HG02610 (cell line): ENCODE data around the gene SPINK5.

Source experiments
- ATAC-seq: cut with Tn5 transposase; IDR thresholded peaks from one replicate; pipeline ENCODE4 v1.9.1; 2021; ENCODE audit warnings: mild to moderate bottlenecking, moderate library complexity; ENCODE audit not compliant: unreplicated experiment

SPINK5 gene

DNA sequence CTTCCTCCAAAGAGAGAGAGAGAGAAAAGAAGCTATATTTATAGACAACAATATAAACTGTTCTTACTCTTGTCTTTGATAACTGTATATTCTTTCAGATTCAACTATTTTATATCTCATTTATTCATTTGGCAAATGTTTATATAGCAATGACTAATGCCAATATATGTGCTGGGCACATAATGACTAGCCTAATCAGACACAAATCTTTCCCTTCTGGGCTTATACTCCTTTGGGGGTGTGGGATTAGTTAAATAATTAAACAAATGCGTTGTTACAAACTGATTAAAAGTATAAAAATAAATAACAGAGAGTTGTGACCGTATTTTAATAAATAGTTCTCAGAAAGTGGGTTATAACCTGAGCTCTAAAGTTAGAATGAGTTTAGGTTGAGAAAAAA lies 108.6 kb downstream of the SPINK5 start:
- ATAC-seq: no peak

DNA sequence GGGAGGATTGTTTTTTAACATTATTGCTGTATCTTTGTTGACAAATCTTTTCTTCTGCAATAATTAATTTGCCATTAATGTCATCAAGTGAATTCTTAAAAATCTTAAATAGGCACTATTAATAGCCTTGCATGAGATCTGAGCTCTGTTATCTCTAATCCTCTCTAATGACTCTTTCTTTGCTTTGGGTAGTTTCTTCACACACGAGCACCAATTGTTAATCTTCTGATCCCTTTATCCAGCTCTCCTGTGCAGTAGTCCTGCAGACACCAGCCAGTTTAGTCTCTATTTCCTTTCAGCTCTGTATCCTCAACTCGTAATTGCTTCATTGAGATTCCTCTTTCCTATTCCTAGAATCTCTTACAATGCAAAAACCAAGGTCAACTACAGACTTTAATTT lies 112.7 kb downstream of the SPINK5 start:
- no peak for ATAC-seq

DNA sequence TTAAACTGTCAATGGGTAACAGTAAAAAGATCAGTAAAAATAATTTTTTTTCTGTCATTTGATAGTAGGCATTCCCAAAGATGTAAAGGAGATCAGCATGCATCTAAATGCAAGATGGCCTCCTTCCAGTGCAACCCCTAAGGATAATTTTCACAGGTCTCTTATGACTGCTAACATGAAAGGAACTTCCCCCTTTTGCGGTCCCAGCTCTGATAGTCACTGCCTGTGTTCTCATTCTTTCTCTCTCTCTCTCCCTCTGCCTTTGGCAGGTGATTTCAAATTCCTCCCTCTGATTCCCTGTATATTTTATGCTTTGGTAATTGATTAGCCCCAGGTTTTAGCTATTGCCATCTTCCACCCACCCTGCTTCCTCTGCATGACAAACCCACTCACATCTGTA lies 113.4 kb downstream of the SPINK5 start:
- no peak for ATAC-seq

DNA sequence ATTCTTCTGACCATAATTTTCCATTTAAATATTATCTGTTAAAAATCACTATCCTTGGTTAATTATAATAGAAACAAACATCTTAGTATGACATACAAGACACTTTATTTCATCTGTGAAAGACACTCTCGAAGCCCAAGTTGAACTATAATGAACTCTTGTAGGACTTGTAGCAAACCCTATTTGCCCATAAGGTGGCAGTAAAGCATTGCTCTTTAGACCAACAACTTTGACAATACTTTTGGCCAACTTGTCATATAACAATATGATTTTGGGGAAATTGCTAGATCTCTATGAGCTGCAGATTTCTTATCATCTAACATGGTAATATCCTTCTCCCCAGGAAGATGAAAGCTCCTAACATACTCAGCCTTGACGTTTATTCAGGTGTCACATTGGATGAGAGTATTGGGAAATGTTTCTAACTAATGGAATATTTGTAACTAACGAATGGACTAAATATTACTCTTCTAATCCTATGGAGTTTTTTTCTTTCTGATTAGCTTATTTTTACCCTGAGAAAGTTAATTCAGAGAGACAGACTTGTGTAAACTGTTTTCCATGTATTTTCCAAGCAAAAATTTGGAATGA lies 115.5 kb downstream of the SPINK5 start:
- ATAC-seq: peak; percentile 83

DNA sequence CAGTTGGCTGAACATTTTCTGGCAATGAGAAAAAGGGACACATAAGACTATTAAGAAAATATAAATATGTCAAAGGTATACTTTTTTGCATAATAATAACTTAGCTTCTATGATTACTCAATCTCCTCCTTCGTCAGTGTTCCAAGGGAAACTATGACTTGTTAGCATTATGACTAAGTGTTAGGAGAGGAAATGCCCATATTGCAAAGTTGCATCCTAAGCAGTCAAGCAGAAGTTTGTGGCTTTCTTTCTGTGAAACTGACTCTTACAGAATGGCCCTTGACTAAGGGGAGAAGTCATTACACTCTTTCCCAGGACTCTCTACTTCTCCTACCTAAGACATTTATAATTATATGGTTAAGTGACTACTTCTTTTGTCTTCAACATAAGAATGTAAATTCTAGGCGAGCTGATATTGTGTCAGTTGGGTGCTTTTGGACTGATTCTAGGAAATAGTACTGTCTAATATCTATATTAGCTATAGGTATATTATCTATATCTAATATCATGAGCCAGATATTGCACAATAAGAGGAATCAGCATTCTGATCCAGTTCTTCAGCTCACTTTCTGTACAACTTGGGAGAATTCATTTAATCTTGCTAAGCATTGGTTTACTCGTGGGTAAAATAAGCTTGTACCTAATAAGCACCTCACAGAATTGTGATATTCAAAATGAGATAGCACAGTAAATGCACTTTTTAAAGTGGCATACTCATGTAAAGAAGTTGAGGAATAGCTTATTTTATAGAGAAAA lies 122.6 kb downstream of the SPINK5 start:
- peak; percentile 100 for ATAC-seq
